Measurements from ENCODE around the gene TAS2R60. TPM values are rescaled to one million over a fixed set of nuclear protein-coding genes. Genes with fewer than 3 reads are reported as not detected.
A peak's percentile ranks its signal among the peaks of the same experiment; 100 is the strongest.

TAS2R60 gene
- polyA plus RNA-seq, 1 of the 3 experiments (the other 2 are of a cell fraction), result not detected

DNA sequence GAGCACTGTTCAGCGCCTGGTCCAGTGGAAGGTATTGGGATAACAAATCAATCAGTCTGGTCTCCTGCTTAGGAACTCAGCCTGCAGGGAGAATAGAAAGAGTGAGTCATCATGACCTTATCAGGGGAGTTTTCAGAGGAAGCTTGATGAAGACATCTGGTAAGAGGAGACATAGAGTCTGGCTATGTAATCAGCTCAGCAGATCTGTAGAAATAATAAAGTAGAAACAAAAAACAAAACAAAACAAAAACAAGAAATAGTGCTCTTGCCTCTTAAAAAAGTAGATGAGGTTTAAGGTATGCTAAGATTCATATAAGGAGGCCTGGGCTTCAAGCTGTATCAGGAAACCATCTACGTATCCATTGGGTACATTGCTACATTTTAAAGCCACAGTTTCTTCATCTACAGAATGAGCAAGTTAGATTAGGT lies 48.8 kb downstream of the TAS2R60 start:
- Histone ChIP-seq H3K4me3 (ENCODE audit: low read depth in 2 of 2, low read length in 1 of 2) (no peak overlapping the region), H3K4me1 (ENCODE audit: control insufficient read depth in 1 of 2, insufficient read depth in 2 of 2, low read depth in 1 of 2, low read length in 1 of 2) (peaks cover 9 to 63% of the 10 kb centered on the region in 2 experiments), H2AFZ (ENCODE audit: low read depth) (no peak overlapping the region), H4K20me1 (ENCODE audit: insufficient read depth) (no peaks in the 10 kb centered on the region), H3F3A (replicated peaks; ENCODE audit: insufficient read depth) (peaks cover 61% of the 10 kb centered on the region), H3K4me2 (peak overlapping the region; percentile 17; the same call in 1 of the 2 replicates), H3K9me3 (no peaks in the 10 kb centered on the region), H3K9me2 (no peaks in the 10 kb centered on the region), H3K27ac (ENCODE audit: low read depth in 2 of 2, low read length in 1 of 2) (peak overlapping the region; percentile 92 to 95), H3K9ac (peak overlapping the region; percentile 6; the same call in 1 of the 2 replicates), H3K27me3 (ENCODE audit: insufficient read depth) (no peaks in the 10 kb centered on the region), H3K79me2 (ENCODE audit: insufficient read depth) (no peaks in the 10 kb centered on the region), H3K36me3 (replicated peaks in 1 of 2; ENCODE audit: control insufficient read depth in 1 of 2, insufficient read depth in 2 of 2, low read length in 1 of 2) (no peaks in the 10 kb centered on the region)
- WGBS (ENCODE audit: low lambda C conversion rate), result 12% methylated on average over 2 of the region's 2 CpGs
- CTCF ChIA-PET, result interaction anchor here (1.4 kb wide), 1 partner anchor 75 kb away, joined by 5 read pairs; no protein-coding TSS in a partner anchor
- no peak for DNase-seq
- POLR2A ChIA-PET, result no interaction called here
- TF ChIP-seq, protein P1, sequence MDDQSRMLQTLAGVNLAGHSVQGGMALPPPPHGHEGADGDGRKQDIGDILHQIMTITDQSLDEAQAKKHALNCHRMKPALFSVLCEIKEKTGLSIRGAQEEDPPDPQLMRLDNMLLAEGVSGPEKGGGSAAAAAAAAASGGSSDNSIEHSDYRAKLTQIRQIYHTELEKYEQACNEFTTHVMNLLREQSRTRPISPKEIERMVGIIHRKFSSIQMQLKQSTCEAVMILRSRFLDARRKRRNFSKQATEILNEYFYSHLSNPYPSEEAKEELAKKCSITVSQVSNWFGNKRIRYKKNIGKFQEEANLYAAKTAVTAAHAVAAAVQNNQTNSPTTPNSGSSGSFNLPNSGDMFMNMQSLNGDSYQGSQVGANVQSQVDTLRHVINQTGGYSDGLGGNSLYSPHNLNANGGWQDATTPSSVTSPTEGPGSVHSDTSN (IDR thresholded peaks at IDR 0.05), result peak; percentile 96
- TF ChIP-seq, protein P2, sequence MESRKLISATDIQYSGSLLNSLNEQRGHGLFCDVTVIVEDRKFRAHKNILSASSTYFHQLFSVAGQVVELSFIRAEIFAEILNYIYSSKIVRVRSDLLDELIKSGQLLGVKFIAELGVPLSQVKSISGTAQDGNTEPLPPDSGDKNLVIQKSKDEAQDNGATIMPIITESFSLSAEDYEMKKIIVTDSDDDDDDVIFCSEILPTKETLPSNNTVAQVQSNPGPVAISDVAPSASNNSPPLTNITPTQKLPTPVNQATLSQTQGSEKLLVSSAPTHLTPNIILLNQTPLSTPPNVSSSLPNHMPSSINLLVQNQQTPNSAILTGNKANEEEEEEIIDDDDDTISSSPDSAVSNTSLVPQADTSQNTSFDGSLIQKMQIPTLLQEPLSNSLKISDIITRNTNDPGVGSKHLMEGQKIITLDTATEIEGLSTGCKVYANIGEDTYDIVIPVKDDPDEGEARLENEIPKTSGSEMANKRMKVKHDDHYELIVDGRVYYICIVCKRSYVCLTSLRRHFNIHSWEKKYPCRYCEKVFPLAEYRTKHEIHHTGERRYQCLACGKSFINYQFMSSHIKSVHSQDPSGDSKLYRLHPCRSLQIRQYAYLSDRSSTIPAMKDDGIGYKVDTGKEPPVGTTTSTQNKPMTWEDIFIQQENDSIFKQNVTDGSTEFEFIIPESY (IDR thresholded peaks at IDR 0.05; ENCODE audit: borderline replicate concordance, low read depth), result 0 out of 2 replicates have a peak, but pooled peaks have one; percentile 55
- peak; percentile 68 to 99 for TF ChIP-seq EP300 (IDR thresholded peaks at IDR 0.05; ENCODE audit: borderline replicate concordance in 1 of 2, low read depth in 1 of 2, low read length in 1 of 2)
- peak; percentile 62; the same call in 1 of the 2 replicates for TF ChIP-seq REST (IDR thresholded peaks at IDR 0.05; ENCODE audit: low read depth, low read length)
- no peak for TF ChIP-seq MXI1 (IDR thresholded peaks at IDR 0.05; ENCODE audit: low read depth, low read length)
- no peak for TF ChIP-seq RFX5 (IDR thresholded peaks at IDR 0.05; ENCODE audit: low read length)
- no peak for TF ChIP-seq NRF1 (IDR thresholded peaks at IDR 0.05; ENCODE audit: low read depth, low read length)
- TF ChIP-seq TEAD4 (IDR thresholded peaks at IDR 0.05; ENCODE audit: borderline replicate concordance, insufficient read depth), result peak; percentile 88
- TF ChIP-seq RAD21 (IDR thresholded peaks at IDR 0.05; ENCODE audit: low read length), result no peak
- peak; percentile 95; the same call in 1 of the 2 replicates for TF ChIP-seq RXRA (IDR thresholded peaks at IDR 0.05; ENCODE audit: borderline replicate concordance, low read depth)
- no peak for TF ChIP-seq RCOR1 (IDR thresholded peaks at IDR 0.05; ENCODE audit: low read length)
- no peak for TF ChIP-seq SMC3 (IDR thresholded peaks at IDR 0.05; ENCODE audit: low read depth, low read length)
- TF ChIP-seq EZH2phosphoT487 (IDR thresholded peaks at IDR 0.05; ENCODE audit: borderline replicate concordance, low read depth), result no peak
- peak; percentile 96 for TF ChIP-seq FOSL2 (IDR thresholded peaks at IDR 0.05; ENCODE audit: borderline replicate concordance, low read depth)
- peak; percentile 32; the same call in 1 of the 2 replicates for TF ChIP-seq ELF1 (IDR thresholded peaks at IDR 0.05)
- no peak; the same call in 1 of the 2 replicates for TF ChIP-seq YY1 (IDR thresholded peaks at IDR 0.05; ENCODE audit: low read depth)
- peak; percentile 72 for TF ChIP-seq MAX (IDR thresholded peaks at IDR 0.05; ENCODE audit: low read depth)
- TF ChIP-seq GABPA (IDR thresholded peaks at IDR 0.05; ENCODE audit: low read depth), result no peak
- peak; percentile 60; the same call in 1 of the 2 replicates for TF ChIP-seq TAF1 (IDR thresholded peaks at IDR 0.05; ENCODE audit: borderline replicate concordance, low read depth, low read length)
- peak; percentile 75; the same call in 1 of the 2 replicates for TF ChIP-seq SIN3A (IDR thresholded peaks at IDR 0.05; ENCODE audit: borderline replicate concordance, low read depth, low read length)
- TF ChIP-seq JUND (IDR thresholded peaks at IDR 0.05), result peak; percentile 99
- TF ChIP-seq TCF12 (IDR thresholded peaks at IDR 0.05), result peak; percentile 99
- TF ChIP-seq, protein P3, sequence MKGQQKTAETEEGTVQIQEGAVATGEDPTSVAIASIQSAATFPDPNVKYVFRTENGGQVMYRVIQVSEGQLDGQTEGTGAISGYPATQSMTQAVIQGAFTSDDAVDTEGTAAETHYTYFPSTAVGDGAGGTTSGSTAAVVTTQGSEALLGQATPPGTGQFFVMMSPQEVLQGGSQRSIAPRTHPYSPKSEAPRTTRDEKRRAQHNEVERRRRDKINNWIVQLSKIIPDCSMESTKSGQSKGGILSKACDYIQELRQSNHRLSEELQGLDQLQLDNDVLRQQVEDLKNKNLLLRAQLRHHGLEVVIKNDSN (IDR thresholded peaks at IDR 0.05; ENCODE audit: borderline replicate concordance, low read depth), result no peak
- no peak for TF ChIP-seq CHD2 (IDR thresholded peaks at IDR 0.05; ENCODE audit: low read length, partially characterized antibody)
- TF ChIP-seq GATA2 (CRISPR knock-in tag; IDR thresholded peaks at IDR 0.05), result no peak
- peak; percentile 73; the same call in 1 of the 2 replicates for TF ChIP-seq MEF2A (IDR thresholded peaks at IDR 0.05; ENCODE audit: borderline replicate concordance, low read depth)
- TF ChIP-seq POLR2AphosphoS5 (IDR thresholded peaks at IDR 0.05; ENCODE audit: low read depth, low read length), result peak; percentile 68; the same call in 1 of the 2 replicates
